GM12878 (cell line): ENCODE data around the gene MFGE8. TPM values are rescaled to one million over a fixed set of nuclear protein-coding genes. Genes with fewer than 3 reads are reported as not detected.
"Not testable (repeated sequence)": the region's sequence is repeated elsewhere in the genome, so short reads cannot be mapped to it uniquely, and the experiment has no call there.

ENCODE experiments used
- ATAC-seq: fragments of 200-7000 bp; cut with Tn5 transposase; 3 replicates; pipeline ENCODE4 v1.9.1; 2020; ENCODE audit warnings: mild to moderate bottlenecking, moderate library complexity
- BruUV-seq: library from RNA; stranded (reverse); fragments of 400-500 nt; replicated peaks from 2 replicates; lab custom pipeline; 2021; lab: Mats Ljungman, UMichigan
- CTCF ChIA-PET: fragments of 300-600 bp; sonication (Branson Sonifier 250); formaldehyde crosslinking; extraction: SDS; loops from one replicate; lab custom pipeline; 2021; ENCODE audit warnings: inconsistent platforms; lab: Yijun Ruan, JAX
- POLR2A ChIA-PET: fragments of 350-600 bp; formaldehyde crosslinking; extraction: SDS; loops from one replicate; lab custom pipeline; 2021; ENCODE audit warnings: inconsistent platforms; lab: Charles Lee
- RAD21 ChIA-PET: fragments of 300-600 bp; sonication (Branson Sonifier 250); formaldehyde crosslinking; loops from one replicate; lab custom pipeline; 2023; ENCODE audit warnings: antibody characterized with exemption; ENCODE audit not compliant: unreplicated experiment; lab: Charles Lee
- SMC1A ChIA-PET: fragments of 300-600 bp; sonication (Branson Sonifier 250); formaldehyde crosslinking; loops from one replicate; lab custom pipeline; 2023; ENCODE audit not compliant: unreplicated experiment, uncharacterized antibody; lab: Charles Lee
- DNase-seq: peaks from one replicate; pipeline ENCODE4 v3.0.0-alpha.2; 2011; ENCODE audit warnings: low read depth, low spot score
- FAIRE-seq: peaks from 3 replicates; lab custom pipeline; 2011; peaks lifted over from hg19 to GRCh38; lab: Jason Lieb, UNC
- H2AFZ ChIP-seq: 2 replicates; pipeline ENCODE4 v1.6.0; 2011; ENCODE audit warnings: low read depth, low read length, control low read depth; ENCODE audit not compliant: control insufficient read depth
- H3K27ac ChIP-seq: 2 replicates; pipeline ENCODE4 v1.5.1; 2011; ENCODE audit warnings: control low read depth; ENCODE audit not compliant: control insufficient read depth, insufficient read depth
- H3K27me3 ChIP-seq, 2 experiments: replicated peaks in 1 of 2; 2 replicates each; pipeline versions ENCODE4 v1.6.0 to v1.6.1; 2011; ENCODE audit warnings: low read length in 1 of 2; ENCODE audit not compliant: control insufficient read depth in 2 of 2, insufficient read depth in 2 of 2
- H3K36me3 ChIP-seq, 2 experiments: 2 replicates each; pipeline ENCODE4 v1.5.1; 2011; ENCODE audit warnings: low read length in 1 of 2; ENCODE audit not compliant: control insufficient read depth in 2 of 2, insufficient read depth in 2 of 2
- H3K4me1 ChIP-seq: 2 replicates; pipeline ENCODE4 v1.6.1; 2011; ENCODE audit warnings: mild to moderate bottlenecking, low read length, moderate library complexity, mixed read lengths; ENCODE audit not compliant: control insufficient read depth, insufficient read depth
- H3K4me2 ChIP-seq: 2 replicates; pipeline ENCODE4 v1.6.0; 2011; ENCODE audit warnings: control low read depth; ENCODE audit not compliant: control insufficient read depth, insufficient read depth
- H3K4me3 ChIP-seq: fragments of 200-600 bp; sonication (generic); 2 replicates; pipeline ENCODE4 v1.5.1; 2016
- H3K79me2 ChIP-seq: 2 replicates; pipeline ENCODE4 v1.6.0; 2011; ENCODE audit warnings: low read length; ENCODE audit not compliant: control insufficient read depth, insufficient read depth
- H3K9ac ChIP-seq: 2 replicates; pipeline ENCODE4 v1.8.0; 2011; ENCODE audit warnings: low read length, control low read depth, mixed read lengths; ENCODE audit not compliant: control insufficient read depth, insufficient read depth
- H3K9me3 ChIP-seq: replicated peaks from 3 replicates; pipeline ENCODE4 v1.5.1; 2011; ENCODE audit warnings: mild to moderate bottlenecking, low read length; ENCODE audit not compliant: control insufficient read depth, insufficient read depth
- H4K20me1 ChIP-seq: 2 replicates; pipeline ENCODE4 v1.6.0; 2011; ENCODE audit not compliant: control insufficient read depth, insufficient read depth
- EGR1 ChIP-seq, 2 experiments: IDR thresholded peaks; 1 replicate in 1 of 2; 2 replicates in 1 of 2; pipeline ENCODE4 v1.6.1; 2011 to 2012; ENCODE audit warnings: low read depth in 2 of 2, low read length in 2 of 2, borderline replicate concordance in 1 of 2, mild to moderate bottlenecking in 1 of 2, moderate library complexity in 1 of 2
- HDAC2 ChIP-seq: fragments of 200-600 bp; sonication (generic); IDR thresholded peaks from 2 replicates; pipeline ENCODE4 v1.6.1; 2017
- MYC ChIP-seq: IDR thresholded peaks from 2 replicates; pipeline ENCODE4 v1.6.1; 2011; ENCODE audit warnings: mild to moderate bottlenecking, low read length, moderate library complexity, inconsistent platforms; ENCODE audit not compliant: insufficient read depth, insufficient replicate concordance, insufficient read length, severe bottlenecking
- PKNOX1 ChIP-seq: fragments of 450-650 bp; IDR thresholded peaks from 2 replicates; pipeline ENCODE4 v1.6.1; 2016; ENCODE audit warnings: mild to moderate bottlenecking
- POLR2AphosphoS5 ChIP-seq: IDR thresholded peaks from 2 replicates; pipeline ENCODE4 v1.6.1; 2011; ENCODE audit warnings: mild to moderate bottlenecking, low read length, inconsistent platforms
- WGBS: methylation state at CpG from one replicate; pipeline ENCODE4 v1.1.6; 2016; ENCODE audit warnings: low lambda C conversion rate; ENCODE audit not compliant: insufficient replicate concordance, insufficient coverage; ENCODE audit errors: missing lambda C conversion rate; 5-methylcytosine and 5-hydroxymethylcytosine counted together
- in situ Hi-C: fragments of 300-500 bp; cut with MboI; formaldehyde crosslinking; loops from 9 replicates; pipeline ENCODE4 v1.14.3; 2018; ENCODE audit warnings: mixed read lengths
- intact Hi-C: fragments of 100-400 bp; cut with micrococcal nuclease; formaldehyde crosslinking; loops from one replicate; pipeline ENCODE4 v1.14.2; 2022; ENCODE audit not compliant: unreplicated experiment
- polyA plus RNA-seq, 11 experiments: library from polyadenylated mRNA; depleted of rRNA in 4 of 11; unstranded in 6 of 11; stranded (reverse) in 5 of 11; fragments of >200 nt; fragmentation: Nextera tagmentation in 4 of 11; fragmentation: Illumina TruSeq in 1 of 11; extraction: Ambion mirVana in 4 of 11; extraction: Trizol in 1 of 11; gene quantifications; 1 replicate in 1 of 11; 2 replicates in 10 of 11; pipeline versions ENCODE4 v1.2.1 to v1.2.3, GENCODE V29; 2011 to 2016; ENCODE audit warnings: inconsistent platforms in 2 of 11, missing spikeins in 2 of 11, low read depth in 1 of 11
- total RNA-seq, 4 experiments: library from RNA; depleted of rRNA in 3 of 4; stranded (reverse); fragments of >200 nt in 3 of 4; fragmentation: Illumina TruSeq in 1 of 4; extraction: Trizol in 1 of 4; gene quantifications; 2 replicates each; pipeline versions ENCODE4 v1.2.1 to v1.2.3, GENCODE V29; 2013 to 2021
- TF ChIP-seq, protein P1 (sequence below): IDR thresholded peaks from 2 replicates; pipeline ENCODE4 v1.6.1; 2012; ENCODE audit warnings: mild to moderate bottlenecking, low read depth, low read length

Gene MFGE8
- total and polyA plus RNA-seq, 10 of the 15 experiments (the other 5 are each of a cell fraction or from before 2014, with no cell fraction given): 0.81 to 5.9 (median 1.0) TPM; not detected in 2

DNA sequence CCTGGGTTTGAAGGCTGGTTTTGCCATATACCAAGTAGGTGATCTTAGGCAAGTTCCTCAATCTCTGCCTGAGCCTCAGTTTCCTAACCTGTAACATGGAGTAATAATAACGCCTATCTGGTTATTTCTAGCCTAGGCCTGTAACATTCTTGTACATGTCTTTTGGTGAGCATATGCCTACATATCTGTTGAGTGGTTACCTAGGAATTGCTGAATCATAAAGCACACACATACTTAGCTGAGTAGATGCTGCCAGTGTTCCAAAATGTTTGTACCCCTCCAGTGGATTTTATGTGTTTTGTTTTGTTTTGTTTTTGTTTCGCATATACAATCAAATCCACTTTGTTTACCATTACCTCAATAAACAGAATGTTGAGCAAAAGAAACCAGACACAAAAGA lies 17.4 kb upstream of the MFGE8 start:
- WGBS: 0% methylated on average over 2 of the region's 2 CpGs
- H4K20me1 ChIP-seq: no peaks in the 10 kb centered on the region
- no peak overlapping the region for H3K4me3 ChIP-seq
- peaks cover 2% of the 10 kb centered on the region; the same call in 1 of the 3 replicates for H3K9me3 ChIP-seq
- H3K27me3 ChIP-seq: peaks cover 2 to 3% of the 10 kb centered on the region in 2 experiments; a peak in 3 of 4 replicates
- intact Hi-C loops: no loop called here
- DNase-seq (no peak), FAIRE-seq (no peak), ATAC-seq (no peak)
- ChIA-PET RAD21 (no interaction called here), SMC1A (interaction anchor here (0.5 kb wide), 1 partner anchor 917 kb away, joined by 3 read pairs; no protein-coding TSS in a partner anchor), POLR2A (no interaction called here), CTCF (no interaction called here)
- no peak overlapping the region for H3K27ac ChIP-seq
- H3K79me2 ChIP-seq: no peaks in the 10 kb centered on the region
- BruUV-seq: no TSS peak
- no peaks in the 10 kb centered on the region for H3K36me3 ChIP-seq
- no peak overlapping the region for H3K9ac ChIP-seq
- H3K4me1 ChIP-seq: no peaks in the 10 kb centered on the region
- no peak overlapping the region for H3K4me2 ChIP-seq
- H2AFZ ChIP-seq: no peak overlapping the region
- in situ Hi-C loops: no loop called here
- TF ChIP-seq POLR2AphosphoS5: no peak
- TF ChIP-seq HDAC2: no peak
- TF ChIP-seq MYC: no peak
- TF ChIP-seq EGR1 (IDR thresholded peaks at IDR 0.05; ENCODE audit: borderline replicate concordance in 1 of 2, low read depth in 2 of 2, low read length in 2 of 2): no peak
- TF ChIP-seq, protein P1, sequence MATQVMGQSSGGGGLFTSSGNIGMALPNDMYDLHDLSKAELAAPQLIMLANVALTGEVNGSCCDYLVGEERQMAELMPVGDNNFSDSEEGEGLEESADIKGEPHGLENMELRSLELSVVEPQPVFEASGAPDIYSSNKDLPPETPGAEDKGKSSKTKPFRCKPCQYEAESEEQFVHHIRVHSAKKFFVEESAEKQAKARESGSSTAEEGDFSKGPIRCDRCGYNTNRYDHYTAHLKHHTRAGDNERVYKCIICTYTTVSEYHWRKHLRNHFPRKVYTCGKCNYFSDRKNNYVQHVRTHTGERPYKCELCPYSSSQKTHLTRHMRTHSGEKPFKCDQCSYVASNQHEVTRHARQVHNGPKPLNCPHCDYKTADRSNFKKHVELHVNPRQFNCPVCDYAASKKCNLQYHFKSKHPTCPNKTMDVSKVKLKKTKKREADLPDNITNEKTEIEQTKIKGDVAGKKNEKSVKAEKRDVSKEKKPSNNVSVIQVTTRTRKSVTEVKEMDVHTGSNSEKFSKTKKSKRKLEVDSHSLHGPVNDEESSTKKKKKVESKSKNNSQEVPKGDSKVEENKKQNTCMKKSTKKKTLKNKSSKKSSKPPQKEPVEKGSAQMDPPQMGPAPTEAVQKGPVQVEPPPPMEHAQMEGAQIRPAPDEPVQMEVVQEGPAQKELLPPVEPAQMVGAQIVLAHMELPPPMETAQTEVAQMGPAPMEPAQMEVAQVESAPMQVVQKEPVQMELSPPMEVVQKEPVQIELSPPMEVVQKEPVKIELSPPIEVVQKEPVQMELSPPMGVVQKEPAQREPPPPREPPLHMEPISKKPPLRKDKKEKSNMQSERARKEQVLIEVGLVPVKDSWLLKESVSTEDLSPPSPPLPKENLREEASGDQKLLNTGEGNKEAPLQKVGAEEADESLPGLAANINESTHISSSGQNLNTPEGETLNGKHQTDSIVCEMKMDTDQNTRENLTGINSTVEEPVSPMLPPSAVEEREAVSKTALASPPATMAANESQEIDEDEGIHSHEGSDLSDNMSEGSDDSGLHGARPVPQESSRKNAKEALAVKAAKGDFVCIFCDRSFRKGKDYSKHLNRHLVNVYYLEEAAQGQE: no peak
- no peak for TF ChIP-seq PKNOX1

DNA sequence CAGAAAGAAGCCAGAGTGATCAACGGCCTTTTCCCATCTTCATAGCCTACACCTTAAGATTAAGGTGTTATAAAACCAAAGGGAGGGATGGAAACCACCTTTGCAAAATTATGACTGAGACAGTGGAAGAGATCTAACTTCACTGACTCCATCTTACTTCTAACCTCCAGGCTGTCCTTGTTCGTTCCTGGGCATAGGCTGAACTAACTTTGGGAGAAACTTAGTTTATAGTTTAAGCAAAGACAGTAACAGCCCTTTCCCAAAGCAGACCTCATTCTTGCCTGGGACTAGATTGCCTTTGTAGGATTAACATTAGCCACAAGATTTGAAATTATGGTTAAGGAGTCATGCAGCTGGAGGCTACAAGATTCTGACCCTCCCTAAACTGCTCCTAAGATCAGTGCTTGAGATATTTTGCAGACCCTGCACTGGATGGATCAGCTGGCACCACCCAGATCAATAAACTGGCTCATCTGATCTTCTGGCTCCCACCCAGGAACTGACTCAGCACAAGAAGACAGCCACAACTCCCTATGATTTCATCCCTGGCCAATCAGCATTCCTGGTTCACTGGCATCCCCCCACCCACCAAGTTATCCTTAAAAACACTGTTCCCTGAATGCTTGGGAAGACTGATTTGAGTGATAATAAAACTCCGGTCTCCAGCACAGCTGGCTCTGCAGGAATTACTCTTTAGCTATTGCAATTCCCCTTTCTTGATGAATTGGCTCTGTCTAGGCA lies 16.3 kb upstream of the MFGE8 start:
- POLR2A ChIA-PET, H3K9ac ChIP-seq, H2AFZ ChIP-seq, H3K4me1 ChIP-seq, H3K27ac ChIP-seq, H3K27me3 ChIP-seq, H3K36me3 ChIP-seq, CTCF ChIA-PET, H4K20me1 ChIP-seq, H3K9me3 ChIP-seq, intact Hi-C loops, DNase-seq, H3K79me2 ChIP-seq, H3K4me3 ChIP-seq, FAIRE-seq, in situ Hi-C loops, H3K4me2 ChIP-seq, ATAC-seq, BruUV-seq: not testable (repeated sequence)
- ChIA-PET SMC1A (interaction anchor here (0.5 kb wide), 1 partner anchor 918 kb away, joined by 3 read pairs; no protein-coding TSS in a partner anchor), RAD21 (interaction anchor here (1.0 kb wide), 1 partner anchor 45 kb away, joined by 3 read pairs; no protein-coding TSS in a partner anchor)
- WGBS: 14% methylated on average over 3 of the region's 3 CpGs
